Upper lobe of left lung (tissue), 4 donors: ENCODE results near the gene C16orf89.

Source experiments
- CTCF ChIP-seq, 6 experiments: fragments of 450-650 bp in 4 of 6; fragments of 200-600 bp in 2 of 6; sonication (generic) in 2 of 6; IDR thresholded peaks; one replicate each; pipeline ENCODE4 v1.5.1; 2016 to 2019; ENCODE audit warnings: antibody characterized with exemption in 6 of 6
- POLR2A ChIP-seq, 4 donors: fragments of 450-650 bp; IDR thresholded peaks; one replicate each; pipeline ENCODE4 v1.5.1; 2016 to 2017; ENCODE audit warnings: antibody characterized with exemption in 4 of 4, mild to moderate bottlenecking in 2 of 4

- TF ChIP-seq CTCF (IDR thresholded peaks at IDR 0.05) (no peak), POLR2A (IDR thresholded peaks at IDR 0.05) (no peak)
Measured at GRCh38 chr16:5015351-5015750, 50.4 kb downstream of the C16orf89 start.
